Sigmoid colon (tissue), 4 donors: Measurements from ENCODE around the gene NPLOC4.

Experiments used
- EP300 ChIP-seq, 4 donors: sonication (generic); formaldehyde crosslinking; IDR thresholded peaks; one replicate each; pipeline ENCODE4 v1.6.1; 2017; ENCODE audit warnings: antibody characterized with exemption in 4 of 4
- POLR2A ChIP-seq, 2 donors: fragments of 450-650 bp; IDR thresholded peaks; one replicate each; pipeline ENCODE4 v1.6.1; 2016; ENCODE audit warnings: antibody characterized with exemption in 2 of 2, mild to moderate bottlenecking in 2 of 2, moderate library complexity in 2 of 2
- POLR2AphosphoS5 ChIP-seq, 4 donors: sonication (generic); formaldehyde crosslinking; IDR thresholded peaks; one replicate each; pipeline ENCODE4 v1.6.1; 2017; ENCODE audit warnings: antibody characterized with exemption in 4 of 4
- TF ChIP-seq, protein P1 (sequence below), 4 experiments: fragments of 450-650 bp in 3 of 4; fragments of 200-600 bp in 1 of 4; IDR thresholded peaks; one replicate each; pipeline ENCODE4 v1.5.1; 2016 to 2019; ENCODE audit warnings: antibody characterized with exemption in 4 of 4, mild to moderate bottlenecking in 3 of 4, moderate library complexity in 2 of 4

DNA sequence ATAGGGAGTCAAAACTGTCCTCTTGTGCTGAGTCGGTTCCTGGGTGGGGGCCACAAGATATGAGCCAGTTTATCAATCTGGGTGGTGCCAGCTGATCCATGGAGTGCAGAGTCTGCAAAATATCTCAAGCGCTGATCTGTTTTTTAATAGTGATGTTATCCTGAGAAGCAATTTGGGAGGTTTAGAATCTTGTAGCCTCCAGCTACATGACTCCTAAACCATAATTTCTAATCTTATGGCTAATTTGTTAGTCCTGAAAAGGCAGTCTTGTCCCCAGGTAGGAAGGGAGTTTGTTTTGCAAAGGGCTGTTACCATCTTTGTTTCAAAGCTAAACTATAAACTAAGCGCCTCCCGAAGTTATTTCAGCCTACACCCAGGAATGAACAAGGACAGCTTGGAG, 1.8 kb upstream of the NPLOC4 start:
- TF ChIP-seq, protein P1, sequence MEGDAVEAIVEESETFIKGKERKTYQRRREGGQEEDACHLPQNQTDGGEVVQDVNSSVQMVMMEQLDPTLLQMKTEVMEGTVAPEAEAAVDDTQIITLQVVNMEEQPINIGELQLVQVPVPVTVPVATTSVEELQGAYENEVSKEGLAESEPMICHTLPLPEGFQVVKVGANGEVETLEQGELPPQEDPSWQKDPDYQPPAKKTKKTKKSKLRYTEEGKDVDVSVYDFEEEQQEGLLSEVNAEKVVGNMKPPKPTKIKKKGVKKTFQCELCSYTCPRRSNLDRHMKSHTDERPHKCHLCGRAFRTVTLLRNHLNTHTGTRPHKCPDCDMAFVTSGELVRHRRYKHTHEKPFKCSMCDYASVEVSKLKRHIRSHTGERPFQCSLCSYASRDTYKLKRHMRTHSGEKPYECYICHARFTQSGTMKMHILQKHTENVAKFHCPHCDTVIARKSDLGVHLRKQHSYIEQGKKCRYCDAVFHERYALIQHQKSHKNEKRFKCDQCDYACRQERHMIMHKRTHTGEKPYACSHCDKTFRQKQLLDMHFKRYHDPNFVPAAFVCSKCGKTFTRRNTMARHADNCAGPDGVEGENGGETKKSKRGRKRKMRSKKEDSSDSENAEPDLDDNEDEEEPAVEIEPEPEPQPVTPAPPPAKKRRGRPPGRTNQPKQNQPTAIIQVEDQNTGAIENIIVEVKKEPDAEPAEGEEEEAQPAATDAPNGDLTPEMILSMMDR (IDR thresholded peaks at IDR 0.05), result no peak
- TF ChIP-seq POLR2A (IDR thresholded peaks at IDR 0.05), result no peak
- no peak for TF ChIP-seq POLR2AphosphoS5 (IDR thresholded peaks at IDR 0.05)
- no peak for TF ChIP-seq EP300 (IDR thresholded peaks at IDR 0.05)
